Measurements from ENCODE around the gene AXIN2. TPM values are rescaled to one million over a fixed set of nuclear protein-coding genes. Genes with fewer than 3 reads are reported as not detected.

AXIN2 gene
- total and polyA plus RNA-seq, 10 of the 15 experiments (the other 5 are each of a cell fraction or from before 2014, with no cell fraction given), result 0.47 to 7.8 (median 3.1) TPM

DNA sequence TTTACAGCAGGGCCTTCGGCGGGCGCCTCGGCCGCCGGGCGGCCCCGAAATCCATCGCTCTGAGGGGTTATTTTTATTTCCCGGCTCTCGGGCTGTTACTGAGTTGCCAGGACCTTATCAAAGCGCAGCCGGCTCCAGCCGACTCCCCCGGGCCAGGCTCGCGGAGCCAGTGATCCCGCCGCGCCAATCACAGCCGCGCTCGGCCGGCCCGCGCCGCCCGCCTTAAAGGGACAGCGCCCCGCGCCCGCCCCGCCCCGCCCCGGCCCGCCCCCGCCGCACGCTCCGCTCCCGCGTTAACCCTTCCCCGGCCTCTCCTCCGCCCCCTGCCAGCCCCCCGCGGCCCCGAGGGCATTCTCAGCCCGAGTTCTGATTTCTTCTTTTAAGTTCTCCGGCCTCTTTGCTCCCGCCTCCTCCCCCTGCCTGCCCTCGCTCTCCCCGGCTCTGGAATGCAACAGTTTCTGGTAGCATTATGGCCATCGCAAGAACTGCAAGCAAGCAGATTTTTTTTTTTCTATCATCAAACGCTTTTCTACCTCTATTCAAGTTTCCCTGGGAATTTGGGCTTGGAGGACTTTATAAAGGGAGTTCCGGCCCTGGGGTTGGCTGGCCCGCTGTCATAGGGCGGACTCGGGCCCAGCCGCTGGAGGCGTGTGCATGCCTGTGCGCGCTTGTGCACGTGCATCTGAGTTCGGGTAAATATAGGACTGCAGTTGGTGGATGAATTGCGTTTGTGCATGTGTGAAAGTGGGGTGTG is at the start of gene AXIN2 (continued):
- peak; percentile 12; the same call in 1 of the 2 replicates for TF ChIP-seq ZNF687 (IDR thresholded peaks at IDR 0.05)
- no peak for TF ChIP-seq POLR2A (IDR thresholded peaks at IDR 0.05; ENCODE audit: low read depth, low read length)
- no peak for TF ChIP-seq STAT3 (IDR thresholded peaks at IDR 0.05; ENCODE audit: low read depth, low read length)
- TF ChIP-seq ZBTB33 (IDR thresholded peaks at IDR 0.05), result no peak; the same call in 1 of the 2 replicates
- no peak for TF ChIP-seq EP300 (IDR thresholded peaks at IDR 0.05; ENCODE audit: borderline replicate concordance in 1 of 2, control insufficient read depth in 1 of 2, low read depth in 2 of 2, low read length in 2 of 2)
- no peak for TF ChIP-seq NFYA (IDR thresholded peaks at IDR 0.05; ENCODE audit: borderline replicate concordance, low read depth, low read length)
- no peak for TF ChIP-seq BCL11A (IDR thresholded peaks at IDR 0.05; ENCODE audit: low read depth, low read length)
- peak; percentile 95 for TF ChIP-seq TCF7 (IDR thresholded peaks at IDR 0.05; ENCODE audit: borderline replicate concordance)
- no peak for TF ChIP-seq TAF1 (IDR thresholded peaks at IDR 0.05; ENCODE audit: borderline replicate concordance, low read depth, low read length)
- TF ChIP-seq CEBPB (IDR thresholded peaks at IDR 0.05; ENCODE audit: borderline replicate concordance in 1 of 2, low read depth in 2 of 2, low read length in 2 of 2), result no peak
- TF ChIP-seq WRNIP1 (IDR thresholded peaks at IDR 0.05; ENCODE audit: borderline replicate concordance, low read depth, low read length), result no peak
- TF ChIP-seq NBN (IDR thresholded peaks at IDR 0.05), result no peak
- TF ChIP-seq TARDBP (IDR thresholded peaks at IDR 0.05; ENCODE audit: borderline replicate concordance), result no peak
- no peak for TF ChIP-seq NR2C2 (IDR thresholded peaks at IDR 0.05; ENCODE audit: borderline replicate concordance, control insufficient read depth, insufficient read length, low read depth)
- TF ChIP-seq, protein P1, sequence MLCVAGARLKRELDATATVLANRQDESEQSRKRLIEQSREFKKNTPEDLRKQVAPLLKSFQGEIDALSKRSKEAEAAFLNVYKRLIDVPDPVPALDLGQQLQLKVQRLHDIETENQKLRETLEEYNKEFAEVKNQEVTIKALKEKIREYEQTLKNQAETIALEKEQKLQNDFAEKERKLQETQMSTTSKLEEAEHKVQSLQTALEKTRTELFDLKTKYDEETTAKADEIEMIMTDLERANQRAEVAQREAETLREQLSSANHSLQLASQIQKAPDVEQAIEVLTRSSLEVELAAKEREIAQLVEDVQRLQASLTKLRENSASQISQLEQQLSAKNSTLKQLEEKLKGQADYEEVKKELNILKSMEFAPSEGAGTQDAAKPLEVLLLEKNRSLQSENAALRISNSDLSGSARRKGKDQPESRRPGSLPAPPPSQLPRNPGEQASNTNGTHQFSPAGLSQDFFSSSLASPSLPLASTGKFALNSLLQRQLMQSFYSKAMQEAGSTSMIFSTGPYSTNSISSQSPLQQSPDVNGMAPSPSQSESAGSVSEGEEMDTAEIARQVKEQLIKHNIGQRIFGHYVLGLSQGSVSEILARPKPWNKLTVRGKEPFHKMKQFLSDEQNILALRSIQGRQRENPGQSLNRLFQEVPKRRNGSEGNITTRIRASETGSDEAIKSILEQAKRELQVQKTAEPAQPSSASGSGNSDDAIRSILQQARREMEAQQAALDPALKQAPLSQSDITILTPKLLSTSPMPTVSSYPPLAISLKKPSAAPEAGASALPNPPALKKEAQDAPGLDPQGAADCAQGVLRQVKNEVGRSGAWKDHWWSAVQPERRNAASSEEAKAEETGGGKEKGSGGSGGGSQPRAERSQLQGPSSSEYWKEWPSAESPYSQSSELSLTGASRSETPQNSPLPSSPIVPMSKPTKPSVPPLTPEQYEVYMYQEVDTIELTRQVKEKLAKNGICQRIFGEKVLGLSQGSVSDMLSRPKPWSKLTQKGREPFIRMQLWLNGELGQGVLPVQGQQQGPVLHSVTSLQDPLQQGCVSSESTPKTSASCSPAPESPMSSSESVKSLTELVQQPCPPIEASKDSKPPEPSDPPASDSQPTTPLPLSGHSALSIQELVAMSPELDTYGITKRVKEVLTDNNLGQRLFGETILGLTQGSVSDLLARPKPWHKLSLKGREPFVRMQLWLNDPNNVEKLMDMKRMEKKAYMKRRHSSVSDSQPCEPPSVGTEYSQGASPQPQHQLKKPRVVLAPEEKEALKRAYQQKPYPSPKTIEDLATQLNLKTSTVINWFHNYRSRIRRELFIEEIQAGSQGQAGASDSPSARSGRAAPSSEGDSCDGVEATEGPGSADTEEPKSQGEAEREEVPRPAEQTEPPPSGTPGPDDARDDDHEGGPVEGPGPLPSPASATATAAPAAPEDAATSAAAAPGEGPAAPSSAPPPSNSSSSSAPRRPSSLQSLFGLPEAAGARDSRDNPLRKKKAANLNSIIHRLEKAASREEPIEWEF (IDR thresholded peaks at IDR 0.05; ENCODE audit: insufficient replicate concordance, low read depth, low read length), result no peak
- no peak for TF ChIP-seq ZZZ3 (IDR thresholded peaks at IDR 0.05; ENCODE audit: control insufficient read depth, insufficient read length, low read depth)
- no peak for TF ChIP-seq ELK1 (IDR thresholded peaks at IDR 0.05; ENCODE audit: low read depth, low read length)
